RWPE1 (cell line): ENCODE data around the gene SPARC.

Source experiments
- CTCF ChIA-PET: fragments of 350-600 bp; sonication (Branson Sonifier 250); formaldehyde crosslinking; extraction: SDS; loops from one replicate; lab custom pipeline; 2021; lab: Yijun Ruan, JAX
- POLR2A ChIA-PET: fragments of 400-600 bp; formaldehyde crosslinking; extraction: SDS; loops from one replicate; lab custom pipeline; 2020; ENCODE audit warnings: antibody characterized with exemption; ENCODE audit not compliant: low non-redundant PET; lab: Yijun Ruan, JAX
- DNase-seq: peaks from one replicate; pipeline ENCODE4 v3.0.0; 2012; ENCODE audit warnings: low spot score
- H3K27ac ChIP-seq: fragments of 450-650 bp; 2 replicates; pipeline ENCODE4 v1.5.1; 2017
- CTCF ChIP-seq: fragments of 450-650 bp; conservative IDR thresholded peaks from 2 replicates; pipeline ENCODE4 v1.5.1; 2017; ENCODE audit warnings: low read depth, mild to moderate bottlenecking

SPARC gene

DNA sequence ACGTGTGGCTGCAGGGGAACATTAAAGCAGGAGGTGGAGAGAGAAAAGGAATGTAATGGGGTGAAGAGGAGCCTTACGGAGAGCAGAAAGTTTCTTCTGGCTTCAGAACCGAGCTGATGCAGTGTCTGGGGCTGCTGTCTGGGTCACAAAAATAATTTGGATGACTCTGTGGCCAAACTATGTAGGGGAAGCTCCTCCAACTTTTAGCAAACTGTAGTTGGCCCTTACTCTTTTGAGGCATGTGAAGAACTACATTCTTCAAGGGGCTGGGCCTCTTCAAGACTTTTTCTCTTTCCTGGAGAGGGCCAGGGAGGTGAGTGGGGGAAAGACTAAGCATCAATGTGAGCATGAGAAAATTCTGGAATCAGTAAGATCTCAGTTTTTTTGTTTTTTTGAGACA, 31.9 kb upstream of the SPARC start:
- H3K27ac ChIP-seq: no peak overlapping the region

GRCh38 chr5:151718153-151718552, 31.4 kb upstream of the SPARC start:
- CTCF ChIA-PET: interaction anchor here (0.6 kb wide), 1 partner anchor 78 kb away, joined by 3 read pairs; no protein-coding TSS in a partner anchor
- no peak for DNase-seq
- no peak for TF ChIP-seq CTCF
- POLR2A ChIA-PET: no interaction called here
- no peak overlapping the region for H3K27ac ChIP-seq

More for the DNA sequence above, 31.9 kb upstream of the SPARC start:
- POLR2A ChIA-PET: no interaction called here
- no peak for TF ChIP-seq CTCF
- no peak for DNase-seq
- CTCF ChIA-PET: interaction anchor here (0.6 to 0.7 kb wide), 3 partner anchors 20 to 130 kb away, joined by 3 read pairs; no protein-coding TSS in a partner anchor

- CTCF ChIA-PET: interaction anchor here (0.7 kb wide), 1 partner anchor 59 kb away, joined by 3 read pairs; no protein-coding TSS in a partner anchor
- DNase-seq: no peak
- no peak overlapping the region for H3K27ac ChIP-seq
- no peak for TF ChIP-seq CTCF
- POLR2A ChIA-PET: no interaction called here
Measured at GRCh38 chr5:151717416-151717815, 30.7 kb upstream of the SPARC start.

DNA sequence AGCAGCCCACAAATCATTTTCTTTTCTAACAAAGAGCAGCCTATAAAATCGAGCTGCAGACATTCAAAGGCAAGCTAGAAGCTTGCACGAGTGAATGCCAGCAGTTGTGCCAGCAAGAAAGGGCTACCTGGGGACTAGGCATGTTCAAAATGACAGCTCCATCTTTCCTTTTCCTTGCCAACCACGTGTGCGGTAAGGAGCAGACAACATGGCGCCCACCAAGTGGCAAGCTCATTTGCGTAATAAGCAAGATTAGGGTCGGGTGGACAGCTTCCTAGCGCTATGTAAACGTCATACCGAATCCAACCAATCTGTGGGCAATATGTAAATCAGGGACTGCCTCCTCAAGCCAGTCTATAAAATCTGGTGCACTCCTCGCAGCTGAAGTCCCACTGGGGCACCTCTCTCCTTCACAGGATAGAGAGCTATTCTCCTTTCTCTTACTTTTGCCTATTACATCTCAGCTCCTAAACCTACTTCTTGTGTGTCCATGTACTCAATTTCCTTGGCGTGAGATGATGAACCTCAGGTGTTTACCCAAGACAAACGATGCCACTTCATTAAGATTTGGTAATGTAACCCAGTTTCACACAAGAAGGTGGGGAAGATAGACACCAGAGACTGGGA, 22.5 kb upstream of the SPARC start:
- no peak for TF ChIP-seq CTCF
- H3K27ac ChIP-seq: no peak overlapping the region
- ChIA-PET POLR2A (no interaction called here), CTCF (interaction anchor here (0.6 to 1.2 kb wide), 2 partner anchors 12 to 50 kb away, joined by 3 to 5 read pairs; no protein-coding TSS in a partner anchor)
- no peak for DNase-seq

- POLR2A ChIA-PET: no interaction called here
- TF ChIP-seq CTCF: no peak
Measured at GRCh38 chr5:151708126-151708525, 21.4 kb upstream of the SPARC start.

DNA sequence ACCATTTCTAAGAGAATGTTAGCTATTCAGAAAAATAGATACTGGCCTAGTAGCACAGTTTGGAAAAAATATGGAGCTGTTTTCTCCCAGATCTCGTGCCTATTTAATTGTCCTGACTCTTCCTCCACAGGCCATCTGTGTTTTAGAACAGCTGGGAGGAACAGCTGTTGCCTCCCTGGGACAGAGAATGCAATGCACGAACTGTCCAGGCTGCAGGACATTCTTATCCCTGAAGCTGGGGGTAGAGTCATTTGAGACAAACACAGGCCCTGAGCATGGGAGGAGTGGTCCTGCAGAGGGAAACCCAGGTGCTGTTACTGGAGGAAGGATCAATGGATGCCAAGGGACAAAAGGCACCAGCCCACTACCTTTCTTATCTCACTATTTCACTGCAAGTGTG, 20.9 kb upstream of the SPARC start:
- POLR2A ChIA-PET: interaction anchor here (0.5 kb wide), 1 partner anchor 93 kb away, joined by 5 read pairs; no protein-coding TSS in a partner anchor
- TF ChIP-seq CTCF: no peak
- CTCF ChIA-PET: interaction anchor here (1.0 kb wide), 1 partner anchor 49 kb away, joined by 3 read pairs; no protein-coding TSS in a partner anchor

More at GRCh38 chr5:151708126-151708525, 21.4 kb upstream of the SPARC start:
- no peak for DNase-seq
- CTCF ChIA-PET: interaction anchor here (0.6 to 1.2 kb wide), 3 partner anchors 33 to 49 kb away, joined by 3 read pairs; no protein-coding TSS in a partner anchor
- H3K27ac ChIP-seq: no peak overlapping the region

More for the DNA sequence above, 20.9 kb upstream of the SPARC start:
- DNase-seq: no peak
- no peak overlapping the region for H3K27ac ChIP-seq
